ENCODE results near the gene GLS2.

Gene GLS2

DNA sequence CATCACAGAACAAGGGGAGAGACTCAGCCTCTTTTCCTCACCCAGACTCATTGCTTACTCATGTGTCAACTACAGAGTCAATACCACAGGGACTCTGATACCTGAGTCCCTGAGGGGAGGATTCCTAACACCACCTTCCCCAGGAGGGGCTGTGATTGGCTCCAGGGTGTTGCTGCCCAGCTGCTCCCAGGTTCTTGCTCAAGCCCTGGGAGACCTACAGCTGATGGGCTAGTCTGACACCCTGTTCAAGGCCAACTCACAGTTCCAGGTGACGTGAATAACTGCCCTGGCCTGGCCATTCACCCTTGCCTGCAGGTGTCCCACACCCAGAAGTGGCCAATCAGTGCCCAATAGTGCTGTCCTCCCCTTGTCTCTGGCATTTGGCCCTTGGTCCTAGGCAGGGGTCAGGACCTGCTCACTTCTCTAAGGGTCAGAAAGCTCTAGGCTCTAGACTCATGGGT lies 11.0 kb downstream of the GLS2 start:
- no peak overlapping the region for H3K4me3 ChIP-seq
- no peaks in the 10 kb centered on the region for H3K4me1 ChIP-seq
- H3K9me3 ChIP-seq: no peaks in the 10 kb centered on the region
- in situ Hi-C loops (cut with MboI; ENCODE audit: low sequenced_read_pairs): no loop called here
- 0 out of 2 replicates have a peak, but pooled peaks cover 4% of the 10 kb centered on the region for H3K36me3 ChIP-seq (replicated peaks)
- no peak for DNase-seq (ENCODE audit: low spot score in 2 of 2)
- H3K27me3 ChIP-seq (ENCODE audit: low read depth): no peaks in the 10 kb centered on the region

DNA sequence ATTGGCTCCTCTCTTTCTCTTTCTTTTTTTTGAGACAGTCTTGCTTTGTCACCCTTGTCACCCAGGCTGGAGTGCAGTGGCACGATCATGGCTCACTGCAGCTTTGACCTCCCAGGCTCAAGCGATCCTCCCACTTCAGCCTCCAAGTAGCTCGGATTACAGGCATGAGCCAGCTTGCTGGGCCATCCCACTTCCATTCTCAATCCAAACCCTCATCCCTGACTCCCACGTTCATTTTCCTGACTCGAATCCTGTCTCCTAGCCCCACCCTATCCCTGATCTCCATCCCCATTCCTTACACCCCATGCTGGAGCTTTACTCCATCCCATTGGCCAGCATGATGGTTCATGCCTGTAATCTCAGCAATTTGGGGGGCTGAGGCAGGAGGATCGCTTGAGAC lies 11.8 kb downstream of the GLS2 start:
- Histone ChIP-seq H3K9me3 (no peaks in the 10 kb centered on the region), H3K4me3 (no peak overlapping the region)
- in situ Hi-C loops (cut with MboI; ENCODE audit: low sequenced_read_pairs): no loop called here

DNA sequence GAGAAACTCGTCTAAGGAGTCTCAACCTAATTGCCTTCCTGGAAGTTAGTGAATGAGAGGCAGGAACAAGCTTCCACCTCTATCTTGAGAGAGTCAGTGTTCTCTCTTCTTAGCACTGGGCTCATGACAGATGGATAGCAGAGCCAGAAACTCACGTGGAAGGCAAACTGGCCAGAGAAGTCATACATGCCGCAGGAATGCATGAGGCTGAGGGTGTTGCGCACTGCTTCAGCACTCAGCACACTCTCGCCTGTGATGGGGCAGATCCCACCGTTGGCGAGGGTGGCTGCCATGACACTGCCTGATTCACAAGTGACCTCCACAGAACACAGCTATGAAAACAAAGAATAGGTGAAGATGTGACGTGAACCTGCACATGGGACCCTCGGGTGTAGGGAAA lies 13.6 kb downstream of the GLS2 start:
- H3K4me3 ChIP-seq: no peak overlapping the region
- H3K4me1 ChIP-seq: peaks cover 5% of the 10 kb centered on the region
- no peak for DNase-seq (ENCODE audit: low spot score in 2 of 2)
- in situ Hi-C loops (cut with MboI; ENCODE audit: low sequenced_read_pairs): no loop called here
- H3K9me3 ChIP-seq: no peaks in the 10 kb centered on the region
- H3K36me3 ChIP-seq (replicated peaks): 0 out of 2 replicates have a peak, but pooled peaks cover 4% of the 10 kb centered on the region
- H3K27me3 ChIP-seq (ENCODE audit: low read depth): no peaks in the 10 kb centered on the region

More for the DNA sequence above, 11.8 kb downstream of the GLS2 start:
- Histone ChIP-seq H3K4me1 (no peaks in the 10 kb centered on the region), H3K36me3 (replicated peaks) (0 out of 2 replicates have a peak, but pooled peaks cover 4% of the 10 kb centered on the region), H3K27me3 (ENCODE audit: low read depth) (no peaks in the 10 kb centered on the region)
- DNase-seq (ENCODE audit: low spot score in 2 of 2): no peak

DNA sequence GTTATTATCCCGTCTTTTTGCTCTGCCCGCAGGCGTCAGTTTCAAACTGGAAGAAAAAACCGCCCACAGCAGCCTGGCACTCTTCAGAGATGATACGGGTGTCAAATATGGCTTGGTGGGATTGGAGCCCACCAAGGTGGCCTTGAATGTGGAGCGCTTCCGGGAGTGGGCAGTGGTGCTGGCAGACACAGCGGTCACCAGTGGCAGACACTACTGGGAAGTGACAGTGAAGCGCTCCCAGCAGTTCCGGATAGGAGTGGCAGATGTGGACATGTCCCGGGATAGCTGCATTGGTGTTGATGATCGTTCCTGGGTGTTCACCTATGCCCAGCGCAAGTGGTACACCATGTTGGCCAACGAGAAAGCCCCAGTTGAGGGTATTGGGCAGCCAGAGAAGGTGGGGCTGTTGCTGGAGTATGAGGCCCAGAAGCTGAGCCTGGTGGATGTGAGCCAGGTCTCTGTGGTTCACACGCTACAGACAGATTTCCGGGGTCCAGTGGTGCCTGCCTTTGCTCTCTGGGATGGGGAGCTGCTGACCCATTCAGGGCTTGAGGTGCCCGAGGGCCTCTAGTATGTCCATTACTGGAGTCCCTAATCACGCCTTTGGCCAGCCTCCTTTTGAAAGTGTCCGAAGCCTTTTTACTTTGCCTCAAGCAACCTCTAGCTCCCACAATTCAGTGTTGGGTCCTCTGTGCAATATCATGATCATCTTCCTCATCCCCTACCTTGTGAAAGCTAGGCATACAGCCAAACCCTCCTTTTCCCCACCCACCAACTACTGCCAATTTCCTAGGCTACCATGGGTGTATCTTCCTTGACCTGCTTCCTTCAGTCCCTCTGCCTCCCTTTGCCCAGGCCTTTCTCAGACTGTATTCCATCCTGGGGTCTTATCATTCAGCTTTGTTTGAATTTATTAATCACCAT lies 18.7 kb downstream of the GLS2 start:
- 0 out of 2 replicates have a peak, but pooled peaks cover 4% of the 10 kb centered on the region for H3K36me3 ChIP-seq (replicated peaks)
- peaks cover 8% of the 10 kb centered on the region for H3K4me1 ChIP-seq
- no peaks in the 10 kb centered on the region for H3K9me3 ChIP-seq
- in situ Hi-C loops (cut with MboI; ENCODE audit: low sequenced_read_pairs): no loop called here
- H3K27me3 ChIP-seq (ENCODE audit: low read depth): no peaks in the 10 kb centered on the region
- peak in 1 of 2 experiments; percentile 26 for DNase-seq (ENCODE audit: low spot score in 2 of 2)
- peak overlapping the region; percentile 68 for H3K4me3 ChIP-seq

DNA sequence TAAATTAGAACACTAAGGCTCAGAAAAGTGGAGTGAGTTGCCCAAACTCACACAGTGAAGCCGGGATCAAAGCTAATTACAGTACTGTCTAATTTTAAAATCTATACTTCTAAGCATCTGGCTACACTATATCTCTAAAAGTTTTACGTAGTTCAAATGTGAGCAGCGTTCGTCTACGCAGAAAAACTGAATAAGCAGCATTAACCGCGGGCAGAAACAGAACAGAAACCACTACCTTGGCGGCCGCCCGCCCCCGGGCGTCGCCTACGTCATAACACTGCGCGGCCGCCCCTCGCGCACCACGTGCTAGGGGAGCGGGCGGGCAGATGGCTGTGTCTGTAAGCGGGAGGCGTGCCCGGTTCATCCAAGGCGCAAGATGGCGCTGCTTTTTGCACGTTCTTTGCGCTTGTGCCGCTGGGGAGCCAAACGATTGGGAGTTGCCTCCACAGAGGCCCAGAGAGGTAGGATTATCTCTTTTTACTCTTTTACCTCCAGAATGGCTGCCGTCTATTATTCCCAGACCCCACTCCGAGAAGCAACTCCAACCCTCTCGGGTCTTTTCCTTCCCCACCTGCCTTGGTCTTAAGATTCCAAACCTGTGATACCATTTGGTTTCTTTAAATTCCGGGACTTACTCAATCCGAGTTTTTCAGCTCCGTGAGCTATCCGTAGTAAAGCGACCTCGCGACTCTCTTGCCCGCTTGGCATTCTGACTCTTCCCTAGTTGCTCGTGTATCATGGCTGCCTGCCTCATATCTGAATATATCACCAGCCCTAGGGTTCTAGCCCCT lies 19.6 kb downstream of the GLS2 start, which contains the start of gene SPRYD4:
Gene SPRYD4, plus strand, starts transcription at position 363 of the 791 bp plus-strand sequence. Its CDS starts 14 bp downstream, at position 377.
- no peaks in the 10 kb centered on the region for H3K27me3 ChIP-seq (ENCODE audit: low read depth)
- no peaks in the 10 kb centered on the region for H3K9me3 ChIP-seq
- H3K4me1 ChIP-seq: peaks cover 13% of the 10 kb centered on the region
- in situ Hi-C loops (cut with MboI; ENCODE audit: low sequenced_read_pairs): no loop called here
- peak within 1 kb of the TSS; percentile 68 for H3K4me3 ChIP-seq
- H3K36me3 ChIP-seq (replicated peaks): 0 out of 2 replicates have a peak, but pooled peaks cover 4% of the 10 kb centered on the region
- peak; percentile 88 to 93 for DNase-seq (ENCODE audit: low spot score in 2 of 2)

DNA sequence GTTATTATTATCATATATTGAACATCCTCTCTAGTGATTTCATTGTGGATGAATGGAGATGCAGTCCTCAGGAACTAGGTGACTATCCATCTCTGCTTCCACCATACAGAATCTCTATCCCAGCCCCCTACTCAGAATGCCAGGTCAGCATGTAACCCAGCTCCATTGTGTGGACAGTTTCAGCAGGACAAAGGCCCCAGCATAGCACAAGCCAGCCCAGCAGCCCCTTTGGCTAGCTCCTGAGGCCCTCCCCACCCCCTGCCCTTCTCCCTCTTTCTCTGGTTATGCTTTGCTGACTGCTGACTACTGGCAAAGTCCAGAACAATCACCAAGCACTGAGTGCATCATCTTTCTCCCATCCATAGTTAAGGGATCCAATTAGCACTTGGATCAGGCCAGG lies 25.4 kb downstream of the GLS2 start:
- H3K4me3 ChIP-seq: no peak overlapping the region
- DNase-seq (ENCODE audit: low spot score in 2 of 2): no peak
- in situ Hi-C loops (cut with MboI; ENCODE audit: low sequenced_read_pairs): no loop called here

DNA sequence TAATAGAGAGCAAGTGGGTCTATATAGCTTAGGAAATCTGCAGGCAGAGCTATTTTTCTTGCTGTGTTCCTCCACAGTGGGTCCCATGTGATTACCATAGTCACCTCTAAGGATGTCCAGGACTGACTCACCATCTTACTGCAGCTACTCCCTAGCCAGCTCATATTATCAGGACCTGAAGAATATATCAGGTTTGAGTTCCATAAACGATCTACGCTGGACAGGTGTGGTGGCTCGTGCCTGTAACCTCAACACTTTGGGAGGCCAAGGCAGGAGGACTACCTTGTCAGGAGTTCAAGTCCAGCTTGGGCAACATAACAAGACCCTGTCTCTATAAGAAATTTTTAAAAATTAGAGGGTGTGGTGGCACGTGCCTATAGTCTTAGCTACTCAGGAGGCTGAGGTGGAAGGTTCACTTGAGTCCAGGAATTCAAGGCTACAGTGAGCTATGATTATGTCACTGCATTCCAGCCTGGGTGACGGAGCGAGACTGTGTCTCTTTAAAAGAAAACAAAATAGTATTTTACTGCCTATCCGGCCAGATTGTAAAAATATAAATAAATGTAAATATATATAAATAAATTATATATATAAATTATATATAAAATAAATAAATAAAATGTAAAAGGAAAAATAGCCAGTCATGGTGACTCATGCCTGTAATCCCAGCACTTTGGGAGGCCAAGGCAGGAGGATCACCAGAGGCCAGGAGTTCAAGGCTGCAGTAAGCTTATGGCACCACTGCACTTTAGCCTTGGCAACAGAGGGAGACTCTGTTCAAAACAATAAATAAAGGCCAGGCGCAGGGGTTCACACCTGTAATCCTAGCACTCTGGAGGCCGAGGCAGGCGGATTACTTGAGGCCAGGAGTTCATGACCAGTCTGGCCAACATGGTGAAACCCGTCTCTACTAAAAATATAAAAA lies 26.5 kb downstream of the GLS2 start:
- Histone ChIP-seq H3K4me1 (peaks cover 9% of the 10 kb centered on the region), H3K4me3 (no peak overlapping the region), H3K9me3 (no peaks in the 10 kb centered on the region), H3K27me3 (ENCODE audit: low read depth) (no peaks in the 10 kb centered on the region), H3K36me3 (replicated peaks) (no peaks in the 10 kb centered on the region)
- no peak for DNase-seq (ENCODE audit: low spot score in 2 of 2)
- in situ Hi-C loops (cut with MboI; ENCODE audit: low sequenced_read_pairs): no loop called here

More for the DNA sequence above, 25.4 kb downstream of the GLS2 start:
- Histone ChIP-seq H3K27me3 (ENCODE audit: low read depth) (no peaks in the 10 kb centered on the region), H3K9me3 (no peaks in the 10 kb centered on the region), H3K36me3 (replicated peaks) (no peaks in the 10 kb centered on the region), H3K4me1 (peaks cover 9% of the 10 kb centered on the region)

DNA sequence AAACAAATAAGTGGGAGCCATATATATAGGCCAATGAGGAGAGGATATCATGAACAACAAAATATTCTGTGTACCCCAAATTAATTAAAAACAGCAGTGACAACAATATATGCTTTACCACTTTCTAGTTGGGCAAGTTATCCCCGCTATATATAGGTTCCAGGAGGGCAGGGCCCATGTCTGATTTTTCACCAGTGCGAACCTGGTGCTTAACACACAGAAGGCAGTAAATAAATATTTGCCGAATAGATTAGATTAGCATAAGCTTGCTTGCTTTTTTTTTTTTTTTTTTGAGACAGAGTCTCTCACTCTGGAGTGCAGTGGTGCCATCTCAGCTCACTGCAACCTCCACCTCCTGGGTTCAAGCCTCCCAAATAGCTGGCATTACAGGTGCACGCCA lies 30.1 kb downstream of the GLS2 start:
- in situ Hi-C loops (cut with MboI; ENCODE audit: low sequenced_read_pairs): no loop called here

DNA sequence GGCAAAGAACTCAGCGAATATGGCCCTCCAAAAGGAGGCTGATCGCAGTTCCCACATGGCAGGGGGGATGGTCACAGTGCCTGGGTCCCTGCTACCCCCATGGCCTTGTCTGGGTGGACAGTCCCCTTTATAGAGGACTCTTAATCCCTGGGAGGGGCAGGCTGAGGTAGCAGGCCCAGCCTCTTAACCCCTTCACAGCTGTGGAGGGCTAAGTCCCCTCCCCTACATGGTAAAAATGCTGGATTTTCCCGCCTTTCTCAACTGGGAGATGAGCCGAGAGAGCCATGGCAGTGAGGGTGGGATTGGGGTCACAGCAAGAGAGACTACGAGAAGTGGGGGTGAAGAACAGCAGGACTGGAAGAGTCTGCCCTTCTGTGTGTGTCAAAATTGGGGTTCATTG lies 33.4 kb downstream of the GLS2 start, which contains the start of gene MIP:
Gene MIP, minus strand, starts transcription at position 101 of the 400 bp plus-strand sequence. Its CDS starts 44 bp downstream, at position 57.
- peaks cover 6% of the 10 kb centered on the region for H3K4me1 ChIP-seq
- in situ Hi-C loops (cut with MboI; ENCODE audit: low sequenced_read_pairs): no loop called here
- no peaks in the 10 kb centered on the region for H3K9me3 ChIP-seq
- H3K4me3 ChIP-seq: no peak within 1 kb of the TSS
- no peak for DNase-seq (ENCODE audit: low spot score in 2 of 2)
- no peaks in the 10 kb centered on the region for H3K27me3 ChIP-seq (ENCODE audit: low read depth)
- H3K36me3 ChIP-seq (replicated peaks): no peaks in the 10 kb centered on the region

More for the DNA sequence above, 30.1 kb downstream of the GLS2 start:
- no peaks in the 10 kb centered on the region for H3K36me3 ChIP-seq (replicated peaks)
- no peak overlapping the region for H3K4me3 ChIP-seq
- no peaks in the 10 kb centered on the region for H3K9me3 ChIP-seq
- no peak for DNase-seq (ENCODE audit: low spot score in 2 of 2)
- peaks cover 1% of the 10 kb centered on the region for H3K4me1 ChIP-seq
- no peaks in the 10 kb centered on the region for H3K27me3 ChIP-seq (ENCODE audit: low read depth)

DNA sequence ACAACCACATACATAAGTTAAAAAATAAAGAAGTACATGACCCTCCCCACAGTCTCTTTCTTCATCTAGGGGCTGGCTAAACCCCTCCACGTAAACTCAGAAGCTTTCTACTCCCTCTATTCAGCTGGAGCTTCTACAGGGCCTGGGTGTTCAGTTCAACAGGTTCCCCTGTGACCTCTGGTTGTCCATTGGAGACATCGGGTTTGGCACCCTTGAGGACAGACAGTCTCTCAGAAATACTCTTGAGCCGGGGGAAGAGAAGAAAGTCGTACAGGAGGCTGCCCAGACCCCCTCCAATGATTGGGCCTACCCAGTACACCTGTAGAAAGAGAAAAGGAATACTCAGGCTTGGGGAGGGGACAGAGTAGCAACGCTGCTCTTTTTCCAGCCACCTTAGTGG lies 36.8 kb downstream of the GLS2 start:
- Histone ChIP-seq H3K9me3 (no peaks in the 10 kb centered on the region), H3K27me3 (ENCODE audit: low read depth) (no peaks in the 10 kb centered on the region)
- no peak for DNase-seq (ENCODE audit: low spot score in 2 of 2)

DNA sequence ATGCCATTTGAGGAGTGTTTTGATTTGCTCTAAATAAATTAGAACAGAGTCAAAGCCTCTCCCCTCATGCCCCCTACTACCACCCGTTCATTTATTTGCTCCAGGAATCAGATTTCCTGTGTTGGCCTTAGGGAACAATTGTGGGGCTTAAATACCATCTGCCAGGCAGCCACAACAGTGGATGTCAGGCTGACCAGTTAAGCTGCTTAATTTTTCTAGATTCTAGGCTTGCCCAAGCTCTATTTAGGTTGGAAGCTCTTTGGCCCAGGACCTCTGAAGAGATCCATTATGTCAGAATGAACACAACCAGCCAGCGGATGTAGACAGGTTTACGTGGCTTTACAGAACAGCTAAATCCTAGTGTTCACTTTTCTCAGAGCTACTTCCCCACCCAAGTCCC lies 37.7 kb downstream of the GLS2 start:
- Histone ChIP-seq H3K36me3 (replicated peaks) (no peaks in the 10 kb centered on the region; the same call in 1 of the 2 replicates), H3K9me3 (no peaks in the 10 kb centered on the region), H3K4me1 (peaks cover 9% of the 10 kb centered on the region), H3K4me3 (no peak overlapping the region), H3K27me3 (ENCODE audit: low read depth) (no peaks in the 10 kb centered on the region)
- in situ Hi-C loops (cut with MboI; ENCODE audit: low sequenced_read_pairs): no loop called here
- DNase-seq (ENCODE audit: low spot score in 2 of 2): no peak

More for the DNA sequence above, 36.8 kb downstream of the GLS2 start:
- Histone ChIP-seq H3K36me3 (replicated peaks) (no peaks in the 10 kb centered on the region; the same call in 1 of the 2 replicates), H3K4me3 (no peak overlapping the region), H3K4me1 (peaks cover 9% of the 10 kb centered on the region)
- in situ Hi-C loops (cut with MboI; ENCODE audit: low sequenced_read_pairs): no loop called here

DNA sequence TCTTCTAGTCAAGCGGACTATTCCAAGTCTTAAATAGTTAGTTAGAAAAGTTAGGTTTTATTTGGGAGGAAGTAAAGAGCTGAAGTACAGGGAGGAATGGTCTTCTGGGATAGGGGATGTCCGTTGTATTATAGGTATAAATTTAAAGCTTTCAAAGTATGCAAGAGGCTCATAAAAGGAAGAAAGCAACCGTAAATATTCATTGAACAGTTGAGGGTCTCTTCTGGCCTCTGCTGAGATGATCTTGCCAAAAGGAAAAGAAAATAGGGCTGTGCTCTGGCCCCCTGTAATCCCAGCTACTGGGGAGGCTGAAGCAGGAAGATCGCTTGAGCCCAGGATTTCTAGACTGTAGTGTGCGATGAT lies 38.4 kb downstream of the GLS2 start:
- peaks cover 9% of the 10 kb centered on the region for H3K4me1 ChIP-seq
- no peaks in the 10 kb centered on the region; the same call in 1 of the 2 replicates for H3K9me3 ChIP-seq
- H3K4me3 ChIP-seq: peak overlapping the region; percentile 52
- no peaks in the 10 kb centered on the region; the same call in 1 of the 2 replicates for H3K36me3 ChIP-seq (replicated peaks)
- no peak for DNase-seq (ENCODE audit: low spot score in 2 of 2)
- H3K27me3 ChIP-seq (ENCODE audit: low read depth): no peaks in the 10 kb centered on the region
- in situ Hi-C loops (cut with MboI; ENCODE audit: low sequenced_read_pairs): no loop called here

All from HAP-1 (cell line).